Glutamatergic neuron (in vitro differentiated cells): ENCODE results near the gene TUBGCP2. TPM values are rescaled to one million over a fixed set of nuclear protein-coding genes. Genes with fewer than 3 reads are reported as not detected.
A peak's percentile ranks its signal among the peaks of the same experiment; 100 is the strongest.

ENCODE experiments used
- DNase-seq: peaks from one replicate; pipeline ENCODE4 v3.0.0; 2022
- H3K27ac Mint-ChIP-seq: one replicate; pipeline ENCODE4 v1.8.0; 2020; ENCODE audit warnings: mild to moderate bottlenecking, mixed read lengths, inconsistent platforms; ENCODE audit not compliant: unreplicated experiment
- H3K27me3 Mint-ChIP-seq: one replicate; pipeline ENCODE4 v1.8.0; 2020; ENCODE audit warnings: mild to moderate bottlenecking, moderate library complexity, mixed read lengths, inconsistent platforms; ENCODE audit not compliant: unreplicated experiment
- H3K36me3 Mint-ChIP-seq: one replicate; pipeline ENCODE4 v1.8.0; 2020; ENCODE audit warnings: mild to moderate bottlenecking, mixed read lengths, inconsistent platforms; ENCODE audit not compliant: unreplicated experiment
- H3K4me1 Mint-ChIP-seq: one replicate; pipeline ENCODE4 v1.8.0; 2020; ENCODE audit warnings: mild to moderate bottlenecking, low read depth, mixed read lengths, inconsistent platforms; ENCODE audit not compliant: unreplicated experiment
- H3K4me3 Mint-ChIP-seq: one replicate; pipeline ENCODE4 v1.8.0; 2020; ENCODE audit warnings: mild to moderate bottlenecking, mixed read lengths, inconsistent platforms; ENCODE audit not compliant: unreplicated experiment
- H3K9me3 Mint-ChIP-seq: one replicate; pipeline ENCODE4 v1.8.0; 2020; ENCODE audit warnings: mild to moderate bottlenecking, moderate library complexity, mixed read lengths, inconsistent platforms; ENCODE audit not compliant: unreplicated experiment
- CTCF ChIP-seq: fragments of 200-600 bp; sonication (generic); IDR thresholded peaks from one replicate; pipeline ENCODE4 v1.5.0; 2021; ENCODE audit not compliant: partially characterized antibody, unreplicated experiment
- long read RNA-seq: library from polyadenylated mRNA; unstranded; transcript quantifications from one replicate; pipeline ENCODE4 v2.0.0, GENCODE V29; 2020; ENCODE audit not compliant: unreplicated experiment
- total RNA-seq: library from RNA; stranded (reverse); fragmentation: NEBNext Ultra II Directional; extraction: Animal tissue kit (Norgen Biotek cat#: 25700); gene quantifications from one replicate; pipeline ENCODE4 v1.2.1, GENCODE V29; 2021; ENCODE audit not compliant: unreplicated experiment

The TUBGCP2 gene
- total RNA-seq = 61.4 TPM
- long read RNA-seq, full-length matches to known transcripts = 11 of 22 reads
- long read RNA-seq, partial matches to known transcripts = 6 of 22 reads
- long read RNA-seq, other reads (novel, unspliced or antisense) = 5 of 22 reads

DNA sequence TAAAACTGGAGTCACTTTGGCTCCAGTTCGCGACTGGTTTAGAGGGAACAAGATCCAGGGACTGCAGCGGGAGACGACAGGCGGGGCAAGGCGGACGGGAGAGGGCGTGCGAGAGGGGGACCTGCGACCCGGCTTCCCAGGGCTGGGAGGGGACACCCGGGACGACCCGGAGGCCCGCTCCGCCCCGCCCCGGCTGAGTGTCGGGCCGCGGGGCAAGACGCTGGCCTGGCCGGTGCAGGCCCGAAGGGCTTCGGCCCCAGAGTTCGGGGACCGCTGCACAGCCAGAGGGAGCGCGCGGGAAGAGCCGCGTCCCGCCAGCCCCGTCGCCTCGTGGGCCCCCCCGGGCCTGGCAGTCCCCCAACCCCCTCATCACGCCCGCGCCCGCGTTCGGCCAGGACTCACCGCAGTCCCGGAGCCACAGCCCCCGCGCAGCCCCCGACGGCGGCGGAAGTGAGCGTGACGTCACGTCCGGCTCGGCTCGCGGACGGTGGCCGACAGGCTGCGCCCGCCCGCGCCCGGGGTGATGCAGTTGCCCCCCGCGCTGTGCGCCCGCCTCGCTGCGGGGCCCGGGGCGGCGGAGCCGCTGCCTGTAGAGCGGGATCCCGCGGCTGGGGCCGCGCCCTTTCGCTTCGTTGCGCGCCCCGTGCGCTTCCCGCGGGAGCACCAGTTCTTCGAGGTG lies at the start of gene TUBGCP2, which contains the start of gene ZNF511:
Gene TUBGCP2 (minus strand): TSS at position 452 of the 679 bp plus-strand sequence. CDS start 5,931 bp downstream, outside the sequence.
Gene ZNF511 (plus strand): TSS at position 494 of the 679 bp plus-strand sequence. CDS start 30 bp downstream, at position 524.
- Mint-ChIP-seq H3K36me3 (no peaks in the 10 kb centered on the region), H3K27ac (peak within 1 kb of the TSS; percentile 91), H3K9me3 (peaks cover 8% of the 10 kb centered on the region), H3K4me1 (peaks cover 15% of the 10 kb centered on the region), H3K4me3 (peak within 1 kb of the TSS; percentile 98), H3K27me3 (peaks cover 16% of the 10 kb centered on the region)
- no peak for TF ChIP-seq CTCF
- DNase-seq = peak; percentile 90

GRCh38 chr10:133357285-133358161 lies 48.9 kb upstream of the TUBGCP2 start, which contains the start of gene FUOM:
Gene FUOM, minus strand, starts transcription at chr10:133358019. Its CDS starts 12 bp downstream, at chr10:133358007.
- H3K9me3 Mint-ChIP-seq = peaks cover 7% of the 10 kb centered on the region
- peaks cover 10% of the 10 kb centered on the region for H3K36me3 Mint-ChIP-seq
- H3K27ac Mint-ChIP-seq = no peak within 1 kb of the TSS
- H3K4me1 Mint-ChIP-seq = no peaks in the 10 kb centered on the region
- peak within 1 kb of the TSS; percentile 76 for H3K4me3 Mint-ChIP-seq
- peaks cover 3% of the 10 kb centered on the region for H3K27me3 Mint-ChIP-seq
- peak; percentile 70 for DNase-seq
- no peak for TF ChIP-seq CTCF

DNA sequence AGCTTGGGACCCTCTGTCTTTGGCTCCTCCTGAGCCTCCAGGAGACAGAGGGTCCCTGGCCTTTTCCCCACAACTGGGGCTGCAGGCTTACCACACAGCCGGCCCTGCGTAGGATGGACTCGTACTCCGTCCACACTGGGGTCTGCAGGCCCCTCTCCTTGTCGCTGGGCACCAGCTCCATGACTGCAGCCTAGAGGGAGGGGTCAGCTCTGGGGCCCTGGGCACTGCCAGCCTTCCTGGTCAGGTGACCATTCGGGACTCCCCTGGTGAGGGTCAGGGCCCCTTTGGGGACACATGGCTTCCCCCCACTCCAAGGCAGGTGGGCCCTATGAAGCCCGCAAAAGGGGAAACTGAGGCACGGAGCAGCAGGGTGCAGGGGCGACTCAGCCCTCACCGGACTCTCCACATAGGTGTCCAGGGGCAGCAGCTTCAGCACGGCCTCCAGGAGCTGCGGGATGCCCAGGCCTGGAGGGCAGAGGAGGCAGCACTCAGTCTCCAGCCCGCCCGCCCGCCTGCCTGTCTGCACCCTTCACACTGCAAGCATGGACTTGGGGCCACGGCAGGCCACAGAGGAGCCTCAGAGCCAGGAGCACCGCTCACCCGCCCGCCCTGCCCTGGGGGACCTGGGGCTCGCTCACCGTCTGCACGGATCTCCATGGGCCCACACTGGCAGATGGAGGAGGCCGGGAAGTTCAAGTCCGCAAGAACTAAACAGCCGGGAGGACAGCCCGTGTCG lies 48.0 kb upstream of the TUBGCP2 start:
- no peak for DNase-seq
- TF ChIP-seq CTCF = no peak
- no peaks in the 10 kb centered on the region for H3K4me1 Mint-ChIP-seq
- no peaks in the 10 kb centered on the region for H3K27me3 Mint-ChIP-seq
- no peak overlapping the region for H3K27ac Mint-ChIP-seq
- H3K4me3 Mint-ChIP-seq = peak overlapping the region; percentile 76
- H3K9me3 Mint-ChIP-seq = peaks cover 2% of the 10 kb centered on the region
- H3K36me3 Mint-ChIP-seq = peaks cover 4% of the 10 kb centered on the region

DNA sequence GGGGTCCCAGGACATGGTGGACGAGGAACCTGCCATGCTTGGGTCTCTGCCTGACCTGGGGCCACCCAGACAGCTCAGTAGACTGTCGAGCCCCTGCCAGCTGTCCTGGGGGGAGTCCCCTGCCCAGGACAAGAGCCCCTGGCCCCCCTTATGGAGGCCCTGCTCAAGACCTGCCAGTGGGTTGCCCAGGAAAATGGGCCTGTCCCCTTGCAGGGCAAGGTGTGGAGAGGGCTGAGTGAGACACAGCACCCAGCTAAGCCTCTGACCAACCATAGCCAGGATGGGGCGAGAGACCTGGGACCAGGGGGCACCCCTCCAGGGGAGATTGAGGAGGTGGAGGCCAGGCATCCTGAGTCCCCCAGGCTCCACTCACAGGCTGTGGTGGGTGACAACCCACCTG lies 47.3 kb upstream of the TUBGCP2 start:
- Mint-ChIP-seq H3K36me3 (no peaks in the 10 kb centered on the region), H3K9me3 (peaks cover 2% of the 10 kb centered on the region), H3K4me1 (no peaks in the 10 kb centered on the region), H3K4me3 (no peak overlapping the region), H3K27me3 (no peaks in the 10 kb centered on the region), H3K27ac (no peak overlapping the region)
- DNase-seq = no peak
- TF ChIP-seq CTCF = no peak
